Measurements from ENCODE around the gene COG5. TPM values are rescaled to one million over a fixed set of nuclear protein-coding genes. Genes with fewer than 3 reads are reported as not detected.

Gene COG5
- total RNA-seq, 1 experiment from 2014 or later, result 56.1 TPM

Small RNA genes within 50 kb of the gene (small RNA-seq; reads per million reads assigned to genes)
- gene AC002381.1 (not detected), gene RF01233 (not detected)

Other genes with a start within 250 kb of the COG5 start
- not detected in 2 replicates for gene GPR22, start 93.9 kb downstream of the COG5 start, total RNA-seq (2014; rRNA removed; shearing (Covaris generic); ENCODE audit: low replicate concordance)
- gene DUS4L, start 51 bp upstream of the COG5 start, total RNA-seq (2014; rRNA removed; shearing (Covaris generic); ENCODE audit: low replicate concordance), result 24.4 and 26.5 TPM in 2 replicates
- 38.7 and 116 TPM in 2 replicates for gene BCAP29, start 16.3 kb upstream of the COG5 start, total RNA-seq (2014; rRNA removed; shearing (Covaris generic); ENCODE audit: low replicate concordance)
- 0.04 and 0.19 TPM in 2 replicates for gene SLC26A4, start 96.9 kb upstream of the COG5 start, total RNA-seq (2014; rRNA removed; shearing (Covaris generic); ENCODE audit: low replicate concordance)
- 28.3 and 35.0 TPM in 2 replicates for gene CBLL1, start 180.2 kb upstream of the COG5 start, total RNA-seq (2014; rRNA removed; shearing (Covaris generic); ENCODE audit: low replicate concordance)
- not detected in 2 replicates for gene SLC26A3, start 239.3 kb upstream of the COG5 start, total RNA-seq (2014; rRNA removed; shearing (Covaris generic); ENCODE audit: low replicate concordance)

Measured in Karpas-422 (cell line).